Stimulated activated CD4-positive, alpha-beta T cell treated with anti-CD3 and anti-CD28 coated beads, Interleukin-1b, Interleukin-23, amount 100 ng/mL, for 4 hours (primary cell): ENCODE results near the gene CCDC186.

Experiments
- DNase-seq, 2 donors: peaks; one replicate each; pipeline ENCODE4 v3.0.0-alpha.2; 2020; ENCODE audit warnings: low read depth in 2 of 2

The CCDC186 gene

DNA sequence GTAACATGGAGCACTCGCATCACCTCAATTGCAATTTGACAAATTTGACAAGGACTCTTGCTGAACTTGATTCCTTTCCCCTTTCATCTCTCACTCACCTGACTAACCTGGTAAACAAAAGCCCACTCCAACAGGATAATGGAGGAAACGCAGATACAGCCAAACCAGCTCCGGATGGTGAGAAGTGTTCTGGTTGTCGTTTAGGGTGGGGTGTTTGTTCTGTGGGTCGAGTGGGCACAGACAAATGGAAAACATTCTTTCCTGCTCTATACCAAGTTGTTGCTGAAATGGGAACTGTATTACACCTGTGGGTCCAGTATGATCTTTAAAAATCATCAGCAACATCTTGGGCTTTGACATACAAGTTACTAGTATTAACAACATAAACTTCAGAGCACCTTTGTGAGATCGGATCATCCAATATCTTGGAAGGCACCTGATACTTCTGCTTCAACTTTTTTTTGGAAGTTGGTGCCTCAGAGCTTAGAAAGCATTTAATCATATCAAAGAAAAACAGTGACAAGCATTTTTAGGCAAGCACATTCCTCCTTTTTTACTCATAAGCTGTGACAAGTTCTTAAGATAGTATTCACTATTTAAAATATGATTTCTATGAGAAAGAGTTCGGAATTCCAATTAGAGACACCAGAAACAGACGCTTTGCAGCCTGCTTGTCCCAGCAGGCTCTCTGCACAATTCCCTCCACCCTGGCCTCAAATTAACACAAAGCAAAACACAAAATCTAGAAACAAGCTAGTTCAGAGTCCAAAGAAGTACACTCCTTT lies 58.1 kb downstream of the CCDC186 start:
- DNase-seq, result no peak

DNA sequence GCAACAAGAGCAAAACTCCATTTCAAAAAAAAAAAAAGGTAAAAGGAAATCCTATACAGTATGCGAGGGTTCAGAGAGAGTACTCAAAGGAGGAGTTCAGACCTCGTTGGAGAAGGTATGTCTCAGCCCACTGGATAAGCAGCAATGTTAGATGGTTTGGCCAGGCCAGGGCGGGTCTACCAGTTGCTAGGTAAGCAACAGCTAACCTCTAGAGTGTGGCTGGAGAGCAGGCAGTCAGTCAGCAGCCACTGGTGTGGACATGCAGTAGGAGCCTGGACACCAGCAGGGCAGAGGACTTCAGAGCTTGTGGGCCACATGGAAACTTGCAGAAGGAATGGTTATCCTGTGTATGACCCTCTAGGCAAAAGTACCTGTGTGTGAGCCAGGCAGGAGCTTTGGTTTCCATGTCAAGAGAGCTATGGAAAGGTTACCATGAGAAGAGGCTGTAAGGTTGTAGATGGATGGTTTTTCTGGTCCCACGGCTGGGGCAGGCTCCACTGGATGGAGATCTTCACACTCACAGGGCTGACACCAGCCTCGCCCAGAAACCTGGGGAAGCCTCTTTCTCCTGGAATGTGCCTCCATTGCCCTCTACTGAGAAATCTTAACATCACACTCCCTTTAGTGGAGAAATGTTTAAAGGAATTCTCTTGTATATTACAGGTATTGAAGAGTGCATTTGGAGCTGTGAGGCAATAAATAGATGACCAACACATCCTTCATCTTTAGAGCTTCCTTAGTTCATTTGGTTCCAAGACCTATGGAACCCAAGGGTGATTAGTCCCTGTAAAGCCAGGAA lies 63.6 kb downstream of the CCDC186 start:
- no peak for DNase-seq

- no peak for DNase-seq
Observed at GRCh38 chr10:114103284-114103683, 70.7 kb downstream of the CCDC186 start.

GRCh38 chr10:114102256-114102655 lies 71.7 kb downstream of the CCDC186 start:
- no peak for DNase-seq

GRCh38 chr10:114100848-114101741 lies 72.9 kb downstream of the CCDC186 start:
- no peak for DNase-seq

GRCh38 chr10:114096864-114097263 lies 77.1 kb downstream of the CCDC186 start:
- no peak for DNase-seq

GRCh38 chr10:114095559-114096337 lies 78.3 kb downstream of the CCDC186 start:
- no peak for DNase-seq

DNA sequence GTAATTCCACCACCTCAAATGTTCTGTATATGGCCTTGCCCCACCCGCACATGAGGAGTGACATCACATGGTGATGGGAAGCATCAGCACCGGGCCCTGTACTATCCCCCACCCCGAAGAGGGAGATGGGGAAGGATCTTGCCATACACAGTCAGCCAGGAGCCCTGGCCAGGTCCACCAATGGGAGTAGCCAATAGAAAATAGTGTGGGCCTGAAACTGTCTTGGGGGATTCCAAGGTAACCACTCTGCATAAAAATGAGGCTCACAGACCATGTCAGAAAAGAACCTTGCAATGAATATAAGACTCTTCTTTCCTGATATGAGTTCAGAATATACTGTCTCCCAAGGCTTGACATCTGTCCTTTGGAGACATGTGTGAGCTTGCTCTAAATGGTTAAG lies 79.2 kb downstream of the CCDC186 start:
- DNase-seq, result no peak

- DNase-seq, result no peak
Observed at GRCh38 chr10:114087655-114088054, 86.3 kb downstream of the CCDC186 start.

GRCh38 chr10:114087255-114087654 lies 86.7 kb downstream of the CCDC186 start:
- DNase-seq, result no peak

DNA sequence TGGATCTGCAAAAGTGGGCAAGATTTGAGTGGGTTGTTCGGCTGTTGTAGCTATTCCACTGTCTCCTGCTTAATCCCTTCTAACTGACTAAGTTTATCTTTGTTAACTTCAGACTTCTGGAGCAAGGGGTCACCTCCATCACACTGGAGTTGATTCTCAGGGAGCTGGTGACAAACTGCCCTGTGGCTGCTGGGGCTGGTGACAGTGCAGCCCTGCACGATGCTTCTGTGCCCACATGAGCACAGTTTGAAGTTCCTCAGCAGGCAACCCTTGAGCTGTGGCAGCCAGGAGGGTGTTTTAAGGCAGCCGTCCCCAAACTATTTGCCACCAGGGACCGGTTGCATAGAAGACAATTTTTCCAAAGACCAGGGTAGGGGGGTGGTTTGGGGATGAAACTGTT lies 89.8 kb downstream of the CCDC186 start:
- no peak for DNase-seq

- DNase-seq, result no peak
Observed at GRCh38 chr10:114083040-114083439, 91.0 kb downstream of the CCDC186 start.

GRCh38 chr10:114081911-114082583 lies 92.0 kb downstream of the CCDC186 start:
- DNase-seq, result no peak

DNA sequence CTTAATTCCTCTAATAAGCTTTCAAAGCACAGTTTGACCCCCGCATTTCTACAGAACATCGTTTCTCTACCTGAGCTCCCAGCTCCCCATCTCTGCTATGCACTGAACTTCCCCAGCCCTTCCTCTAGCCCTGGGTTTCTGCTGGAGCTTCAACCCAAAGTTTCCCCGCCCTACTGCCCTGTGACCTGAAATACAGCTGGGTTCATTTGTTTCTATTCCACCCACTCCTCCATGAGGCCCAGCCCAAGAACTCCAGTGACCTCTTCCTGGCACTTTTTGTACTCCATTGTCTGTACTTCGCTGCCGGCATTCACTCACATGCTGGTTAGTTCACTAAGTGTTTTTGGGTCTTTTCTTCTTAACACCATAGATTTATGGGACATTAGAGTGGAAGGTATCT lies 94.6 kb downstream of the CCDC186 start:
- DNase-seq, result no peak

GRCh38 chr10:114078346-114078745 lies 95.7 kb downstream of the CCDC186 start:
- no peak for DNase-seq

DNA sequence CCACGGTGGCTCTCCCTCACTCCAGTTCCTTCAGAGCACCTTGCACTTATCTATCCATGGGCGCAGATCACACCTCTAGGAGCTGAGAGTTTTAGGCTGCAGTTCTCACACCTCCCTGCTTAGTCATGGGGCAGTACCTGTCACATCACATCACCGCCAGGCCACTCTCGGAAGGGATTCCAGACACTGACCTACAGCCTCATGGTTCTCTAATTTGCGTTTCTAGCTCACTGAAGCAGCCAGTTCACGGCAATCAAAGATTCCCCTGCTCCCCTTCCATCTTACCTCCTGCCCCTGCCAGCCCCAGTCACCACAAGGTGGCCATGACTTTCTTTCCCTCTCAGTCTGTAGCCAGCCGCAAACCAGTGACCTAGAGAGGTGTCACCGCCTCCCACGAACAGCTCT lies 96.2 kb downstream of the CCDC186 start:
- DNase-seq, result no peak

DNA sequence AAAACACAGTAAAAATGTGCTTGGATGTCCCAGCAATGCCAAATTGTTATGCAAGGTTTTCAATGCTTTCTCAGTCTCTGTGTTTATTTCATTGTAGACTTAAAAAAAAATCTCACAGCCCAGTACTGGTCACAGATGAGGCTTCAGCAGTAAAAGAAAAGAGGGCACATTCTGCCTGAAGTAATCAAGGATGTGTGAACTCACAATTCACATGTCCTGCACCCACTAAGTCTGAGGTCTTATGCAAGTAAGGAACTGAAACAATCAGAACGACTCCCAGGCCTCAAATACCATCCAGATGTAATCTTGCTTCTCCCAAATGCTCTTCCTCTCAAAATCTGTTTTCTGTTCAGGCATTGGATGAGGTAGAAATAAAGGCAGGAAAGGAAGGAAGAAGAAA lies 96.7 kb downstream of the CCDC186 start:
- no peak for DNase-seq

GRCh38 chr10:114075093-114075492 lies 98.9 kb downstream of the CCDC186 start:
- no peak for DNase-seq

DNA sequence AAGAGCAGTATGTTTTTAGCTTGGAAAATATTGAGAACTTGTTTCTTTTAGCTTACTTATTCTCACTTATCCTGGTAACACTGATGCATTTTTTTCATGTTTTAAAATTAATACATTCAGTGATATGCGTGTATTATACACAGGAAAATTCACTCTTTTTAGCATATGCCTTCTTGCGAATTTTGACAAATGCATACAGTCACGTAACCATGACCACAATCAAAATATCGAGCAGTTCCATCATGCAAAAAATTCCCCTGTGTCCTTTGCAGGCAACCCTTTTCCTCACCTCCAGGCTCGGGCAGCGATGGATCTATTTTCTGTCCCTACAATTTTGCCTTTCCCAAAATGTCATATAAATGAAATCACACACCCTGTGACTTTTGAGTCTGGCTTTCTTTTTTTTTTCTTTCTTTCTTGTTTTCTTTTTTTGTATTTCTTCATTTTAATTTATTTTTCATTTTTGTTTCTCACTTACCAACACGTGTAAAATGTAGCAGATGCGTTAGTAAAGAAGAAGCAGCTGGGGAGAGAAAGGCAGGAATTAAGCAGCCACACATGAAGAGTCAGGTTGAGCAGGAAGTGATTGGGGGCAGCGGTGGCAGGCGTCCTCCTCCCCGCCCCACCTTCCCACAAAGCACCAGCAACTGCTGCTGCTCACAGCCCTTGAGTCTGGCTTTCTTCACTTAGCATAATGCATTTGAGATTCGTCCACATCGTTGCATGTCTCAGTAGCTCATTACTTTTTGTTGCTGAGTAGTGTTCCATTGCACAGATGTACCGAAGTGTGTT lies 100.4 kb downstream of the CCDC186 start:
- DNase-seq, result no peak

- no peak for DNase-seq
Observed at GRCh38 chr10:114071178-114071577, 102.8 kb downstream of the CCDC186 start.
